Esophagus (tissue), 2 donors: Measurements from ENCODE around the gene KLC1. TPM values are rescaled to one million over a fixed set of nuclear protein-coding genes. Genes with fewer than 3 reads are reported as not detected.
"Not testable (repeated sequence)": the region's sequence is repeated elsewhere in the genome, so short reads cannot be mapped to it uniquely, and the experiment has no call there.

Source experiments
- H3K27ac ChIP-seq, 2 donors: one replicate each; pipeline ENCODE4 v1.5.1; 2013; ENCODE audit warnings: low read depth in 2 of 2, mild to moderate bottlenecking in 2 of 2, inconsistent platforms in 1 of 2, low read length in 1 of 2, moderate library complexity in 1 of 2
- H3K27me3 ChIP-seq, 2 donors: one replicate each; pipeline ENCODE4 v1.6.1; 2013; ENCODE audit warnings: low read length in 2 of 2, control low read depth in 1 of 2, mild to moderate bottlenecking in 1 of 2; ENCODE audit not compliant: insufficient read depth in 2 of 2, control insufficient read depth in 1 of 2
- H3K36me3 ChIP-seq, 2 donors: one replicate each; pipeline ENCODE4 v1.6.1; 2013; ENCODE audit warnings: low read length in 1 of 2; ENCODE audit not compliant: control insufficient read depth in 2 of 2, insufficient read depth in 2 of 2
- H3K4me1 ChIP-seq, 2 donors: one replicate each; pipeline ENCODE4 v1.6.1; 2013; ENCODE audit warnings: low read length in 1 of 2; ENCODE audit not compliant: control insufficient read depth in 2 of 2, insufficient read depth in 2 of 2
- H3K4me3 ChIP-seq, 2 donors: one replicate each; pipeline ENCODE4 v1.5.1; 2013; ENCODE audit warnings: low read length in 2 of 2, mild to moderate bottlenecking in 2 of 2, low read depth in 1 of 2, moderate library complexity in 1 of 2
- H3K9me3 ChIP-seq, 2 donors: one replicate each; pipeline ENCODE4 v1.6.1; 2013; ENCODE audit warnings: mild to moderate bottlenecking in 2 of 2, low read depth in 1 of 2, low read length in 1 of 2, moderate library complexity in 1 of 2; ENCODE audit not compliant: control insufficient read depth in 2 of 2, insufficient read depth in 1 of 2
- WGBS, 2 donors: extraction: QIAGEN DNeasy Blood & Tissue Kit; methylation state at CpG; one replicate each; pipeline ENCODE4 v1.1.7; 2013; 5-methylcytosine and 5-hydroxymethylcytosine counted together
- polyA plus RNA-seq, 2 donors: library from polyadenylated mRNA; stranded (reverse); fragments of 200-250 nt; gene quantifications; one replicate each; pipeline ENCODE4 v1.2.3, GENCODE V29; 2013
- donor health status: healthy with polysubstance abuse.
- donor health status: Bipolar disorder and iron deficiency.

The KLC1 gene
- polyA plus RNA-seq, 2 donors, result 69.8 to 102 TPM

DNA sequence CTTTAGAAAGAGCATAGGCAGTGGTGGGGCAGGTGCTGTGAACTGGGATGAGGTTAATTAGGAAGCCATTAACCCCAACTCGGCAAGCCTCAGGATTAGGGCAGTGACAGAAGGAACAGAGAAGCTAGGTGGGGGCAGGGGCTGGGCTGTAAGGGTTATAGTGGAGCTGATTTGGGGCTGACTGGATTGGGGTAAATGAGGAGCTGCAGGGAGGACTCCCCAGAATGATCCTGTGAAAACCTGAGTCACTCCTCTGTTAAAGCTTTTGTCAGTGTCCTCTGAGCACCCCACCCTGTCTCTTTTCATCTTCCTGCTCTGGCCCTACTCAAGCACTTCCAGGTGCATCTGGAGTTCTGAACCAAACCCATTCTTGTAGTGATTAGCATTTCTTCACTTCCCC is 4.4 kb downstream of the KLC1 start:
- peak overlapping the region in 1 of 2 donors; percentile 43 for H3K27ac ChIP-seq
- peaks cover 0 to 6% of the 10 kb centered on the region in 2 donors for H3K4me1 ChIP-seq
- no peaks in the 10 kb centered on the region for H3K9me3 ChIP-seq
- H3K4me3 ChIP-seq, result no peak overlapping the region
- H3K27me3 ChIP-seq, result no peaks in the 10 kb centered on the region
- WGBS, 2 donors, result 56 to 70% methylated on average over 1 of the region's 1 CpG
- H3K36me3 ChIP-seq, result peaks cover 0 to 6% of the 10 kb centered on the region in 2 donors

DNA sequence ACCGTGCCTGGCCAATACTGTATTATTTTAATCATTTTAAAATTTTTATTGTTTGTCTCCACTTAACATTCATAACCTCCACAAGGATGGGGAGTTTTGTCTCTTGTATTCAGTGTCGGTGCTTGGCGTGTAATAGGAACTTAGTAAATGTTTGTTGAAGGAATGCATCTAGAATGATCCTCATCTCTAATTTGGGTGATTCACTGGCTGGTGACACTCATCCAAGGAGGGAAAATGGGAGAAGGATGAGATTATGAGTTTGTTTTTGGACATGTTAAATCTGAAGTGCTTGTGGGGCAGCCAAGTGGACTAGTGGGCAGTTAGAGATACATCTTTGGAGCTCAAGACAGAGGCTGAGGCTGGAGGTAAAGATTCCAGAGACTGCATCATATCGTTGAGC is 5.1 kb downstream of the KLC1 start:
- no peak overlapping the region for H3K4me3 ChIP-seq
- peaks cover 0 to 9% of the 10 kb centered on the region in 2 donors for H3K36me3 ChIP-seq
- peak overlapping the region in 1 of 2 donors; percentile 51 for H3K27ac ChIP-seq
- WGBS, 2 donors, result 66 to 74% methylated on average over 4 of the region's 4 CpGs
- H3K4me1 ChIP-seq, result peaks cover 0 to 9% of the 10 kb centered on the region in 2 donors
- H3K27me3 ChIP-seq, result no peaks in the 10 kb centered on the region
- no peaks in the 10 kb centered on the region for H3K9me3 ChIP-seq

DNA sequence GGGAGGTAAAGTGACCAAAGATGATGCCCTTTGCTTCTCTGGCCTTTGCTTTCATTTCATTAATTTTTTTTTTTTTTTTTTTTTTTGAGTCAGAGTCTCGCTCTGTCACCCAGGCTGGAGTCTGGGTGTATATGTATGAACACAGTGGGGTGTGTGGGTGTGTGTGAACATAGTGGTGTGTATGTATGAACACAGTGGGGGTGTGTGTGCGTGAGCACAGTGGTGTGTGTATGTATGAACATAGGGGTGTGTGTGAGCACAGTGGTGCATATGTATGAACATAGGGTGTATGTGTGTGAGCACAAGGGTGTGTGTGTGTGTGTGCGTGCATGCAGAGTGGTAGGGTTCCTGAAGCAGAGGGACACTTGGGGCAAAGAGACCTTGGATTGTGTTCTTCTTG is 9.6 kb downstream of the KLC1 start:
- peaks cover 0 to 2% of the 10 kb centered on the region in 2 donors for H3K4me1 ChIP-seq
- no peaks in the 10 kb centered on the region for H3K9me3 ChIP-seq
- H3K36me3 ChIP-seq, result peaks cover 0 to 8% of the 10 kb centered on the region in 2 donors
- H3K27me3 ChIP-seq, result no peaks in the 10 kb centered on the region
- no peak overlapping the region for H3K4me3 ChIP-seq
- WGBS, 2 donors, result 88 to 90% methylated on average over 3 of the region's 3 CpGs
- no peak overlapping the region for H3K27ac ChIP-seq

DNA sequence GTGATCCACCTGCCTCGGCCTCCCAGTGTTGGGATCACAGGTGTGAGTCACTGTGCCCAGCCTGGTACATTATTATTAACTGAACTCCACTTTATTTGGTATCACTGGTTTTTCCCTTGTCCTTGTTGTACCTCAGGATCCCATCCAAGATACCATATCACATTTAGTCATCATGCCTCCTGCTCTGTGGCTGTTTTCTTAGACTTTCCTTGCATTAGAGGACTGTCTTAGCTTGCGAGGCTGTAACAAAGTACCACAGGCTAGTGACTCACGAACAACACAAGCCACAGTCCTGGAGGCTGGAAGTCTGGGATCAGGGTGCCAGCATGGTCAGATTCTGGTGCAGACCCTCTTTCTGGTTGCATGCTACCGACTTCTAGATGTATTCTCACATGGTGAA is 12.2 kb downstream of the KLC1 start:
- no peak overlapping the region for H3K27ac ChIP-seq
- peaks cover 0 to 8% of the 10 kb centered on the region in 2 donors for H3K36me3 ChIP-seq
- H3K9me3 ChIP-seq, result no peaks in the 10 kb centered on the region
- WGBS, 2 donors, result 76 to 83% methylated on average over 4 of the region's 4 CpGs
- H3K27me3 ChIP-seq, result no peaks in the 10 kb centered on the region
- peaks cover 0 to 2% of the 10 kb centered on the region in 2 donors for H3K4me1 ChIP-seq
- no peak overlapping the region for H3K4me3 ChIP-seq

DNA sequence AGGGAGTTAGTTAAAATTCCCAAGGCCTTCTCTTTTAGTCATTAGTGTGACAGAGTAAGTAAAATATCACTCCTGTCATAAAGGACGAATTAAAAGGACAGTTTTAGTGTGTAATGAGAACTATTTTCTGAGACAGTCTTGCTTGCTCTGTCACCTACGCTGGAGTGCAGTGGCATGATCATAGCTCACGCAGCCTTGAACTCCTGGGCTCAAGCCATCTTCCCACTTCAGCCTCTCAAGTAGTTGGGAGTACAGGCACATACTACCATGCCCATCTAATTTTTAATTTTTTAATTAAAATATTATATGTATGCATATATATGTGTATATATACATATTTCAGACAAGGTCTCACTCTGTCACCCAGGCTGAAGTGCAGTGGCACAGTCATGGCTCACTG is 17.2 kb downstream of the KLC1 start:
- no peak overlapping the region for H3K4me3 ChIP-seq
- H3K9me3 ChIP-seq, result no peaks in the 10 kb centered on the region
- no peaks in the 10 kb centered on the region for H3K4me1 ChIP-seq
- H3K27ac ChIP-seq, result no peak overlapping the region
- no peaks in the 10 kb centered on the region for H3K27me3 ChIP-seq
- peaks cover 0 to 2% of the 10 kb centered on the region in 2 donors for H3K36me3 ChIP-seq
- 85 to 91% methylated on average over 3 of the region's 3 CpGs for WGBS, 2 donors

DNA sequence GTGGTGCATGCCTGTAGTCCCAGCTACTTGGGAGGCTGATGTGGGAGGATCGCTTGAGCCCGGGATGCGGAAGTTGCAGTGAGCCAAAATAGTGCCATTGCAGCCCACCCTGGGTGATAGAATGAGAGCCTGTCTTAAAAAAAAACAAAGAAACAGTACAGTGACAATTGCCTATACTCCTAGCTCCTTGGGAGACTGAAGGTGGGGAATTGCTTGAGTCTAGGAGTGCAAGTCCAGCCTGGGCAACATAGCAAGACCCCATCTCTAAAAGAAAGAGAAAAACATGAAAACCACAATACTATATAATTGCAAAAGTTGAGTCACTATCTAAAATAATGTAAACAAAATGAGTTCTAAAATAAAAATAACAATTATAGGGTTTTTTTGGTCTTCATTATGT is 20.0 kb downstream of the KLC1 start:
- no peaks in the 10 kb centered on the region for H3K27me3 ChIP-seq
- 98 to 99% methylated on average over 3 of the region's 3 CpGs for WGBS, 2 donors
- no peaks in the 10 kb centered on the region for H3K9me3 ChIP-seq
- no peak overlapping the region for H3K27ac ChIP-seq
- peaks cover 0 to 3% of the 10 kb centered on the region in 2 donors for H3K36me3 ChIP-seq
- peaks cover 2 to 8% of the 10 kb centered on the region in 2 donors for H3K4me1 ChIP-seq
- no peak overlapping the region for H3K4me3 ChIP-seq

DNA sequence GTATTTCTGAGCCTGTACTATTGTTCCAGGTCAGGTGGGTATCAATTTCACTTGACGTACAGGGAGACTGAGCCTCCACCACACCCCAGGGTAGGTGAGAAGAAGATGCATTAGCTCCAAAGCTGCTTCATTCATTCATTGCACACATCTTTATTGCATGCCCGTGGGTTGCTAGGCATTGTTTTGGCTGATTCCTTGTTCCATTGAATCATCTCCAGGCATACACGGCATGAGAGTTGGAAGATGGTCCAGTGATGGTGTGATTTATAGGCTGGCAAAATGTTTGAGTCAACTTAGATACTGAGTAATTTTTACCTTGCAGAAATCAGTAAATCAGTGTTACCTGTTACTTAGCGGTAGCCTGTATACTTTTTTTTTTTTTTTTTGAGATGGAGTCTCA is 21.2 kb downstream of the KLC1 start:
- no peaks in the 10 kb centered on the region for H3K9me3 ChIP-seq
- peaks cover 0 to 8% of the 10 kb centered on the region in 2 donors for H3K36me3 ChIP-seq
- whole genome bisulfite sequencing, 2 donors, result 65 to 68% methylated on average over 4 of the region's 4 CpGs
- H3K4me1 ChIP-seq, result peaks cover 2 to 8% of the 10 kb centered on the region in 2 donors
- H3K27ac ChIP-seq, result no peak overlapping the region
- H3K4me3 ChIP-seq, result no peak overlapping the region
- H3K27me3 ChIP-seq, result no peaks in the 10 kb centered on the region

DNA sequence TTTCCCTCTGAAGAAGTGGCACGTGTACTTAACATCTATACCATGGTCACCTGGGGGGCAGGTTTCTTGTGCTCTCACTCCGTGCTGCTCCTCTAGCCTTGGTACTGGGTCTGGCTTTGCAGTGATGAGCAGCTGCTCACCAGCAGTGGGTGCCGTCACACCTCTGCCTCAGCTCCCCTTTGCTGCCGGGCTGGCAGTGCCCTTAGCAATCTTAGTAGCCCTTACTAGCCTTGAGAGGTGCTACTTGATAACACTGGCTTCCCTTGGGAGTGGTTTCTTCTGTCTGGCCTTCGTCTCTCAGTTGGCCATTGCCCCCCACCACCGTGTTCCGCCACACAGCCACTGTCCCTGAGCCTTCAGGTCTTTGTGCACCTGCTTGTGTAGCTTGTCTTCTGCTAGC is 22.6 kb downstream of the KLC1 start:
- Histone ChIP-seq H3K4me1 (peaks cover 2 to 9% of the 10 kb centered on the region in 2 donors), H3K4me3 (no peak overlapping the region), H3K36me3 (peaks cover 7 to 17% of the 10 kb centered on the region in 2 donors), H3K9me3 (no peaks in the 10 kb centered on the region), H3K27me3 (no peaks in the 10 kb centered on the region), H3K27ac (no peak overlapping the region)
- WGBS, 2 donors, result 82 to 83% methylated on average over 7 of the region's 7 CpGs

DNA sequence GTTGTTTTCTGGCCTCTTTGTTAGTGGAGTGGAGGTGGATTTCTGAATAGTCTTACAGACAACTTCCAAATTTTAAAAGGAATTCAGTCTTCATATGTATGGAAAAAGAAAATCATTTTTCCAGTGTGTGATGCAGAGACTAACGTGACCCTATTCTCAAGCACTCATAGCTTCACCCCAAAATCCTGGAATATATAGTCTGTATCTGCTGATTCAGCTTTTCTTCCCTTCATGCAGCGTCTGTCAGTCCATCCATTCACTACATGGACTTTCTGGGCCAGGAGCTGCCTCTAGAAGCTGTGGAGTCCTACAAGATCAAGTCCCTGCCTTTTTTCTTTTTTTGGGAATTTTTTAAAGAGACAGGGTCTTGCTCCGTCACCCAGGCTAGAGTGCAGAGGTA is 23.8 kb downstream of the KLC1 start:
- H3K9me3 ChIP-seq, result no peaks in the 10 kb centered on the region
- H3K4me3 ChIP-seq, result no peak overlapping the region
- peaks cover 2 to 9% of the 10 kb centered on the region in 2 donors for H3K4me1 ChIP-seq
- no peak overlapping the region for H3K27ac ChIP-seq
- peaks cover 11 to 22% of the 10 kb centered on the region in 2 donors for H3K36me3 ChIP-seq
- H3K27me3 ChIP-seq, result no peaks in the 10 kb centered on the region
- 71 to 81% methylated on average over 3 of the region's 3 CpGs for WGBS, 2 donors

DNA sequence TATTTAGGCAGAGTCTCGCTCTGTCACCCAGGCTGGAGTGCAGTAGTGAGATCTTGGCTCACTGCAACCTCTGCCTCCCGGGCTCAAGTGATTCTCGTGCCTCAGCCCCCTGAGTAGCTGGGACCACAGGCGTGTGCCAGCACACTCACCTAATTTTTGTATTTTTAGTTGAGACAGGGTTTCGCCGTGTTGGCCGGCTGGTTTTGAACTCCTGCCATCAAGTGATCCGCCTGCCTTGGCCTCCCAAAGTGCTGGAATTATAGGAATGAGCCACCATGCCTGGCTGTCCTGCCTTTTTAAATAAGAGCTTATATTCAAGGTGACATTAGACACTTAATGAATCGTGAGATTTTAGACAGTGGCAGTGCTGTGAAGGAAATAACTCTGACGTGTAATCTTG is 24.3 kb downstream of the KLC1 start:
- H3K27ac ChIP-seq, H3K4me3 ChIP-seq, H3K4me1 ChIP-seq, H3K9me3 ChIP-seq, H3K27me3 ChIP-seq: not testable (repeated sequence)
- 60 to 66% methylated on average over 10 of the region's 10 CpGs for WGBS, 2 donors
- H3K36me3 ChIP-seq, result peaks cover 11 to 25% of the 10 kb centered on the region in 2 donors
